Activated CD8-positive, alpha-beta T cell treated with anti-CD3 and anti-CD28 coated beads for 36 hours (primary cell): ENCODE results near the gene FCGBP. TPM values are rescaled to one million over a fixed set of nuclear protein-coding genes. Genes with fewer than 3 reads are reported as not detected.
"Not testable (repeated sequence)": the region's sequence is repeated elsewhere in the genome, so short reads cannot be mapped to it uniquely, and the experiment has no call there.

ENCODE experiments used
- ATAC-seq: fragments of 200-7000 bp; cut with Tn5 transposase; one replicate; pipeline ENCODE4 v1.10.0; 2021; ENCODE audit warnings: mild to moderate bottlenecking, moderate library complexity
- CTCF ChIA-PET: fragments of 350-600 bp; sonication (Branson Sonifier 250); formaldehyde crosslinking; loops from one replicate; lab custom pipeline; 2021; ENCODE audit warnings: antibody characterized with exemption; lab: Charles Lee
- POLR2A ChIA-PET: fragments of 350-600 bp; sonication (Branson Sonifier 250); formaldehyde crosslinking; loops from one replicate; lab custom pipeline; 2021; ENCODE audit warnings: antibody characterized with exemption; lab: Charles Lee
- DNase-seq: peaks from one replicate; pipeline ENCODE4 v3.0.0-alpha.2; 2020
- H3K27ac Mint-ChIP-seq: one replicate; pipeline ENCODE4 v1.8.0; 2021; ENCODE audit warnings: mild to moderate bottlenecking, mixed read lengths
- H3K27me3 Mint-ChIP-seq: one replicate; pipeline ENCODE4 v1.8.0; 2021; ENCODE audit warnings: mixed read lengths
- H3K36me3 Mint-ChIP-seq: one replicate; pipeline ENCODE4 v1.8.0; 2021; ENCODE audit warnings: low read depth, mixed read lengths
- H3K4me1 Mint-ChIP-seq: one replicate; pipeline ENCODE4 v1.8.0; 2021; ENCODE audit warnings: low read depth, mixed read lengths
- H3K4me3 Mint-ChIP-seq: one replicate; pipeline ENCODE4 v1.8.0; 2021; ENCODE audit warnings: mild to moderate bottlenecking, moderate library complexity, mixed read lengths
- H3K9me3 Mint-ChIP-seq: one replicate; pipeline ENCODE4 v1.8.0; 2021; ENCODE audit warnings: mixed read lengths
- CTCF ChIP-seq: fragments of 200-600 bp; IDR thresholded peaks from one replicate; pipeline ENCODE4 v1.8.0; 2022; ENCODE audit warnings: antibody characterized with exemption, mild to moderate bottlenecking
- intact Hi-C: fragments of 100-400 bp; cut with micrococcal nuclease; formaldehyde crosslinking; loops from one replicate; pipeline ENCODE4 v1.10.0; 2022
- total RNA-seq, 2 experiments: library from RNA; stranded (reverse); gene quantifications; one replicate each; pipeline ENCODE4 v1.2.3, GENCODE V29; 2021

FCGBP gene
- total RNA-seq, 2 experiments from 2014 or later, result 4.8 to 6.9 TPM

- CTCF ChIA-PET, ATAC-seq, H3K36me3 Mint-ChIP-seq, H3K4me1 Mint-ChIP-seq, H3K27ac Mint-ChIP-seq, H3K4me3 Mint-ChIP-seq, H3K9me3 Mint-ChIP-seq, DNase-seq, H3K27me3 Mint-ChIP-seq: not testable (repeated sequence)
- intact Hi-C loops, result loop anchor here (10.0 kb wide), 1 partner anchor 82 kb away; the partner anchor contains the start of gene PSMC4
- POLR2A ChIA-PET, result interaction anchor here (0.6 kb wide), 1 partner anchor 255 kb away, joined by 3 read pairs; no protein-coding TSS in a partner anchor
Measured at GRCh38 chr19:39892506-39892902, 41.9 kb downstream of the FCGBP start.

GRCh38 chr19:39891660-39892505 is 42.6 kb downstream of the FCGBP start:
- DNase-seq, result peak; percentile 17
- CTCF ChIA-PET, H3K4me1 Mint-ChIP-seq, ATAC-seq, H3K27ac Mint-ChIP-seq, H3K27me3 Mint-ChIP-seq, H3K36me3 Mint-ChIP-seq, H3K4me3 Mint-ChIP-seq, H3K9me3 Mint-ChIP-seq: not testable (repeated sequence)
- intact Hi-C loops, result loop anchor here (10.0 kb wide), 1 partner anchor 83 kb away; the partner anchor contains the start of gene PSMC4
- POLR2A ChIA-PET, result interaction anchor here (0.6 kb wide), 1 partner anchor 256 kb away, joined by 3 read pairs; no protein-coding TSS in a partner anchor

GRCh38 chr19:39890755-39891551 is 43.5 kb downstream of the FCGBP start:
- no peak overlapping the region for H3K4me3 Mint-ChIP-seq
- ATAC-seq (no peak), DNase-seq (no peak)
- H3K4me1 Mint-ChIP-seq, result peaks cover 4% of the 10 kb centered on the region
- H3K36me3 Mint-ChIP-seq, result no peaks in the 10 kb centered on the region
- intact Hi-C loops, result loop anchor here (10.0 kb wide), 1 partner anchor 84 kb away; the partner anchor contains the start of gene PSMC4
- ChIA-PET CTCF (no interaction called here), POLR2A (no interaction called here)
- no peaks in the 10 kb centered on the region for H3K27me3 Mint-ChIP-seq
- no peaks in the 10 kb centered on the region for H3K9me3 Mint-ChIP-seq
- H3K27ac Mint-ChIP-seq, result no peak overlapping the region
- no peak for TF ChIP-seq CTCF

- ATAC-seq, H3K9me3 Mint-ChIP-seq, DNase-seq, CTCF ChIA-PET, H3K4me3 Mint-ChIP-seq, H3K27ac Mint-ChIP-seq, H3K27me3 Mint-ChIP-seq, H3K36me3 Mint-ChIP-seq, H3K4me1 Mint-ChIP-seq: not testable (repeated sequence)
- POLR2A ChIA-PET, result interaction anchor here (1.1 kb wide), 1 partner anchor 11 kb away, joined by 3 read pairs; no protein-coding TSS in a partner anchor
- intact Hi-C loops, result loop anchor here (10.0 kb wide), 1 partner anchor 85 kb away; the partner anchor contains the start of gene PSMC4
Measured at GRCh38 chr19:39889872-39890754, 44.3 kb downstream of the FCGBP start.

GRCh38 chr19:39887456-39887951 is 46.9 kb downstream of the FCGBP start:
- ATAC-seq, H3K9me3 Mint-ChIP-seq, H3K36me3 Mint-ChIP-seq, H3K4me1 Mint-ChIP-seq, H3K4me3 Mint-ChIP-seq, intact Hi-C loops, H3K27me3 Mint-ChIP-seq, H3K27ac Mint-ChIP-seq, DNase-seq, POLR2A ChIA-PET, CTCF ChIA-PET: not testable (repeated sequence)

GRCh38 chr19:39885821-39886554 is 48.4 kb downstream of the FCGBP start:
- POLR2A ChIA-PET, result not testable (repeated sequence)

GRCh38 chr19:39884721-39885120 is 49.7 kb downstream of the FCGBP start:
- intact Hi-C loops, result not testable (repeated sequence)

More at GRCh38 chr19:39885821-39886554, 48.4 kb downstream of the FCGBP start:
- ATAC-seq, H3K27ac Mint-ChIP-seq, H3K4me3 Mint-ChIP-seq, H3K4me1 Mint-ChIP-seq, H3K9me3 Mint-ChIP-seq, H3K36me3 Mint-ChIP-seq, DNase-seq, intact Hi-C loops, CTCF ChIA-PET, H3K27me3 Mint-ChIP-seq: not testable (repeated sequence)

More at GRCh38 chr19:39884721-39885120, 49.7 kb downstream of the FCGBP start:
- ATAC-seq, CTCF ChIA-PET, POLR2A ChIA-PET, H3K4me3 Mint-ChIP-seq, DNase-seq, H3K36me3 Mint-ChIP-seq, H3K4me1 Mint-ChIP-seq, H3K27me3 Mint-ChIP-seq, H3K27ac Mint-ChIP-seq, H3K9me3 Mint-ChIP-seq: not testable (repeated sequence)
